ENCODE measurements around the gene IRF2BPL. TPM values are rescaled to one million over a fixed set of nuclear protein-coding genes. Genes with fewer than 3 reads are reported as not detected.

The IRF2BPL gene
- total and polyA plus RNA-seq, 9 of the 15 experiments (the other 6 are each of a cell fraction or from before 2014, with no cell fraction given), result 0.52 to 21.6 (median 2.5) TPM

DNA sequence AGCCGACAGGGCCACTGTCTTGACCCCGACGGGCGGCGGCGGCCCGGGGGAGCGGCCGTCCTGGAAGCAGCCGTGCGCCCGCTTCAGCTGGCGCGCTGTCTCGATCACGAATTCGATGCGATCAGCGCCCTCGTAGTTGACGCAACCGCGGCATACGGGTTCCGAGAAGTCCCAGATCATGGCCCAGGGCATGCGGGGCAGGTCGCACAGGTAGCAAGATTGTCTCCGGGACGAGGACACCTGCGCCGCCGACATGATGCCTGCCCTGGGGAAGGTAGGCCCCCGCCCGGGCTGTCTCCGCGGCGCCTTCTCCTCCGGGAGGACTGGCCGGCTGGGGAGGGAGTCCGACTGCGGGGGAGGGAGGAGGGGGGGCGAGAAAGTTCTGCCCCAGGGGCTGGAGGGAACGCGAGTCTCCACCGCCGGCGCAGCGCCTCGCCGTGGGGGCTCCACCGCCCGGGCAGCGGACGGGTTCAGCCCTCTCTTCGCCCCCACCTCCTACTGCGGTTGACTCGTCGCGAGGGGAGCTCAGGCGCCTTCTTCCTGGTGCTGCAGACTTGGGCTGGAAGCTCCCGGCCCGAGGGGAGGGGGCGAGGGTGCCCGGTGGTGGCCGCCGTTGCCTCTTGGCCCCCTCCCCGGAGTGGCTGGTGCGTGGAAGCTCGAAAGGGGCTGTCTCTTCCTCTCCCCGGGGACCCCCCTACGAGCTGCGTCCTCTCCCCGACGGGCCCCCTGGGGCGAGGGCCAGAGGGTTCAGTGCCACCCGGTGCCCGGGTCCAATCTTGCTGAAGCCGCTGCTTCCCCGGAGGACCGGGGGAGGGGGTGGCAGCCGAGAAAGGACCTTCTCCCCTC lies 747 bp downstream of the IRF2BPL start (continued):
- TF ChIP-seq, protein P1, sequence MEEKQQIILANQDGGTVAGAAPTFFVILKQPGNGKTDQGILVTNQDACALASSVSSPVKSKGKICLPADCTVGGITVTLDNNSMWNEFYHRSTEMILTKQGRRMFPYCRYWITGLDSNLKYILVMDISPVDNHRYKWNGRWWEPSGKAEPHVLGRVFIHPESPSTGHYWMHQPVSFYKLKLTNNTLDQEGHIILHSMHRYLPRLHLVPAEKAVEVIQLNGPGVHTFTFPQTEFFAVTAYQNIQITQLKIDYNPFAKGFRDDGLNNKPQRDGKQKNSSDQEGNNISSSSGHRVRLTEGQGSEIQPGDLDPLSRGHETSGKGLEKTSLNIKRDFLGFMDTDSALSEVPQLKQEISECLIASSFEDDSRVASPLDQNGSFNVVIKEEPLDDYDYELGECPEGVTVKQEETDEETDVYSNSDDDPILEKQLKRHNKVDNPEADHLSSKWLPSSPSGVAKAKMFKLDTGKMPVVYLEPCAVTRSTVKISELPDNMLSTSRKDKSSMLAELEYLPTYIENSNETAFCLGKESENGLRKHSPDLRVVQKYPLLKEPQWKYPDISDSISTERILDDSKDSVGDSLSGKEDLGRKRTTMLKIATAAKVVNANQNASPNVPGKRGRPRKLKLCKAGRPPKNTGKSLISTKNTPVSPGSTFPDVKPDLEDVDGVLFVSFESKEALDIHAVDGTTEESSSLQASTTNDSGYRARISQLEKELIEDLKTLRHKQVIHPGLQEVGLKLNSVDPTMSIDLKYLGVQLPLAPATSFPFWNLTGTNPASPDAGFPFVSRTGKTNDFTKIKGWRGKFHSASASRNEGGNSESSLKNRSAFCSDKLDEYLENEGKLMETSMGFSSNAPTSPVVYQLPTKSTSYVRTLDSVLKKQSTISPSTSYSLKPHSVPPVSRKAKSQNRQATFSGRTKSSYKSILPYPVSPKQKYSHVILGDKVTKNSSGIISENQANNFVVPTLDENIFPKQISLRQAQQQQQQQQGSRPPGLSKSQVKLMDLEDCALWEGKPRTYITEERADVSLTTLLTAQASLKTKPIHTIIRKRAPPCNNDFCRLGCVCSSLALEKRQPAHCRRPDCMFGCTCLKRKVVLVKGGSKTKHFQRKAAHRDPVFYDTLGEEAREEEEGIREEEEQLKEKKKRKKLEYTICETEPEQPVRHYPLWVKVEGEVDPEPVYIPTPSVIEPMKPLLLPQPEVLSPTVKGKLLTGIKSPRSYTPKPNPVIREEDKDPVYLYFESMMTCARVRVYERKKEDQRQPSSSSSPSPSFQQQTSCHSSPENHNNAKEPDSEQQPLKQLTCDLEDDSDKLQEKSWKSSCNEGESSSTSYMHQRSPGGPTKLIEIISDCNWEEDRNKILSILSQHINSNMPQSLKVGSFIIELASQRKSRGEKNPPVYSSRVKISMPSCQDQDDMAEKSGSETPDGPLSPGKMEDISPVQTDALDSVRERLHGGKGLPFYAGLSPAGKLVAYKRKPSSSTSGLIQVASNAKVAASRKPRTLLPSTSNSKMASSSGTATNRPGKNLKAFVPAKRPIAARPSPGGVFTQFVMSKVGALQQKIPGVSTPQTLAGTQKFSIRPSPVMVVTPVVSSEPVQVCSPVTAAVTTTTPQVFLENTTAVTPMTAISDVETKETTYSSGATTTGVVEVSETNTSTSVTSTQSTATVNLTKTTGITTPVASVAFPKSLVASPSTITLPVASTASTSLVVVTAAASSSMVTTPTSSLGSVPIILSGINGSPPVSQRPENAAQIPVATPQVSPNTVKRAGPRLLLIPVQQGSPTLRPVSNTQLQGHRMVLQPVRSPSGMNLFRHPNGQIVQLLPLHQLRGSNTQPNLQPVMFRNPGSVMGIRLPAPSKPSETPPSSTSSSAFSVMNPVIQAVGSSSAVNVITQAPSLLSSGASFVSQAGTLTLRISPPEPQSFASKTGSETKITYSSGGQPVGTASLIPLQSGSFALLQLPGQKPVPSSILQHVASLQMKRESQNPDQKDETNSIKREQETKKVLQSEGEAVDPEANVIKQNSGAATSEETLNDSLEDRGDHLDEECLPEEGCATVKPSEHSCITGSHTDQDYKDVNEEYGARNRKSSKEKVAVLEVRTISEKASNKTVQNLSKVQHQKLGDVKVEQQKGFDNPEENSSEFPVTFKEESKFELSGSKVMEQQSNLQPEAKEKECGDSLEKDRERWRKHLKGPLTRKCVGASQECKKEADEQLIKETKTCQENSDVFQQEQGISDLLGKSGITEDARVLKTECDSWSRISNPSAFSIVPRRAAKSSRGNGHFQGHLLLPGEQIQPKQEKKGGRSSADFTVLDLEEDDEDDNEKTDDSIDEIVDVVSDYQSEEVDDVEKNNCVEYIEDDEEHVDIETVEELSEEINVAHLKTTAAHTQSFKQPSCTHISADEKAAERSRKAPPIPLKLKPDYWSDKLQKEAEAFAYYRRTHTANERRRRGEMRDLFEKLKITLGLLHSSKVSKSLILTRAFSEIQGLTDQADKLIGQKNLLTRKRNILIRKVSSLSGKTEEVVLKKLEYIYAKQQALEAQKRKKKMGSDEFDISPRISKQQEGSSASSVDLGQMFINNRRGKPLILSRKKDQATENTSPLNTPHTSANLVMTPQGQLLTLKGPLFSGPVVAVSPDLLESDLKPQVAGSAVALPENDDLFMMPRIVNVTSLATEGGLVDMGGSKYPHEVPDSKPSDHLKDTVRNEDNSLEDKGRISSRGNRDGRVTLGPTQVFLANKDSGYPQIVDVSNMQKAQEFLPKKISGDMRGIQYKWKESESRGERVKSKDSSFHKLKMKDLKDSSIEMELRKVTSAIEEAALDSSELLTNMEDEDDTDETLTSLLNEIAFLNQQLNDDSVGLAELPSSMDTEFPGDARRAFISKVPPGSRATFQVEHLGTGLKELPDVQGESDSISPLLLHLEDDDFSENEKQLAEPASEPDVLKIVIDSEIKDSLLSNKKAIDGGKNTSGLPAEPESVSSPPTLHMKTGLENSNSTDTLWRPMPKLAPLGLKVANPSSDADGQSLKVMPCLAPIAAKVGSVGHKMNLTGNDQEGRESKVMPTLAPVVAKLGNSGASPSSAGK (IDR thresholded peaks at IDR 0.05), result peak; percentile 25; the same call in 1 of the 2 replicates
- TF ChIP-seq NFRKB (IDR thresholded peaks at IDR 0.05; ENCODE audit: low read depth), result peak; percentile 65; the same call in 1 of the 2 replicates
- TF ChIP-seq MXI1 (IDR thresholded peaks at IDR 0.05; ENCODE audit: low read depth, low read length), result no peak
- TF ChIP-seq ZNF445 (CRISPR knock-in tag; IDR thresholded peaks at IDR 0.05; ENCODE audit: low read depth), result no peak
- no peak for TF ChIP-seq LARP7 (IDR thresholded peaks at IDR 0.05)
- no peak for TF ChIP-seq FUS (optimal IDR thresholded peaks at IDR 0.05; ENCODE audit: low read depth, low read length)

Measured in K562 (cell line).